H1 (cell line): ENCODE results near the gene ARHGEF10L. TPM values are rescaled to one million over a fixed set of nuclear protein-coding genes. Genes with fewer than 3 reads are reported as not detected.

Experiments
- CTCF ChIA-PET: fragments of 300-600 bp; sonication (Branson Sonifier 250); formaldehyde crosslinking; loops from one replicate; lab custom pipeline; 2021; ENCODE audit not compliant: partially characterized antibody; lab: Charles Lee
- POLR2A ChIA-PET: fragments of 300-600 bp; sonication (Branson Sonifier 250); formaldehyde crosslinking; loops from one replicate; lab custom pipeline; 2021; ENCODE audit warnings: inconsistent platforms; ENCODE audit not compliant: partially characterized antibody; lab: Charles Lee
- DNase-seq, 2 experiments: peaks; one replicate each; pipeline versions ENCODE4 v3.0.0 to v3.0.0-alpha.2; 2010 to 2022; ENCODE audit warnings: low spot score in 2 of 2, low read depth in 1 of 2, mixed read lengths in 1 of 2
- FAIRE-seq: peaks from 2 replicates; lab custom pipeline; 2011; peaks lifted over from hg19 to GRCh38; lab: Jason Lieb, UNC
- H2AFZ ChIP-seq: 2 replicates; pipeline ENCODE4 v1.8.1; 2012; ENCODE audit warnings: low read length, inconsistent platforms
- H2AK5ac ChIP-seq: 2 replicates; pipeline ENCODE4 v1.6.1; 2013; ENCODE audit warnings: low read depth, low read length
- H2BK120ac ChIP-seq: replicated peaks from 2 replicates; pipeline ENCODE3; 2013; ENCODE audit warnings: low read depth, low read length, inconsistent platforms
- H2BK12ac ChIP-seq: 2 replicates; pipeline ENCODE4 v1.6.1; 2013; ENCODE audit warnings: low read depth, low read length
- H2BK15ac ChIP-seq: 2 replicates; pipeline ENCODE4 v1.6.1; 2013; ENCODE audit warnings: low read length
- H2BK20ac ChIP-seq: 2 replicates; pipeline ENCODE4 v1.6.1; 2013; ENCODE audit warnings: low read length
- H2BK5ac ChIP-seq: 2 replicates; pipeline ENCODE4 v1.6.1; 2013; ENCODE audit warnings: low read depth, low read length
- H3K14ac ChIP-seq: 2 replicates; pipeline ENCODE4 v1.6.1; 2013; ENCODE audit warnings: inconsistent platforms; ENCODE audit not compliant: insufficient read length
- H3K18ac ChIP-seq: 2 replicates; pipeline ENCODE4 v1.6.1; 2013; ENCODE audit warnings: low read length; ENCODE audit errors: extremely low read depth
- H3K23ac ChIP-seq: 2 replicates; pipeline ENCODE4 v1.6.1; 2013; ENCODE audit warnings: inconsistent platforms; ENCODE audit not compliant: insufficient read length
- H3K23me2 ChIP-seq: 2 replicates; pipeline ENCODE4 v1.6.1; 2013; ENCODE audit warnings: low read depth, low read length
- H3K27ac ChIP-seq: 2 replicates; pipeline ENCODE4 v1.6.1; 2011; ENCODE audit warnings: low read depth, low read length, inconsistent platforms
- H3K27me3 ChIP-seq, 4 experiments: replicated peaks in 1 of 4; 1 replicate in 1 of 4; 2 replicates in 3 of 4; pipeline versions ENCODE4 v1.6.1 to v1.8.1; 2011 to 2013; ENCODE audit warnings: low read length in 3 of 4, mild to moderate bottlenecking in 3 of 4, inconsistent platforms in 2 of 4, mixed read lengths in 2 of 4, moderate library complexity in 1 of 4; ENCODE audit not compliant: control insufficient read depth in 3 of 4, insufficient read depth in 3 of 4; ENCODE audit errors: extremely low read depth in 1 of 4
- H3K36me3 ChIP-seq, 4 experiments: 2 replicates each; pipeline versions ENCODE4 v1.6.1 to v1.8.1; 2011 to 2013; ENCODE audit warnings: mild to moderate bottlenecking in 4 of 4, low read length in 3 of 4, moderate library complexity in 2 of 4, control low read depth in 1 of 4, inconsistent platforms in 1 of 4; ENCODE audit not compliant: insufficient read depth in 4 of 4, control insufficient read depth in 2 of 4
- H3K4ac ChIP-seq: replicated peaks from 2 replicates; pipeline ENCODE3; 2013; ENCODE audit warnings: low read length, low read depth, mixed read lengths, inconsistent platforms; ENCODE audit not compliant: insufficient read length
- H3K4me1 ChIP-seq, 4 experiments: replicated peaks in 1 of 4; 1 replicate in 1 of 4; 2 replicates in 3 of 4; pipeline versions ENCODE4 v1.6.1 to v1.8.1; 2011 to 2013; ENCODE audit warnings: low read length in 3 of 4, inconsistent platforms in 2 of 4, mixed read lengths in 1 of 4; ENCODE audit not compliant: insufficient read depth in 4 of 4, control insufficient read depth in 3 of 4
- H3K4me2 ChIP-seq, 2 experiments: 2 replicates each; pipeline versions ENCODE4 v1.6.1 to v1.8.1; 2011 to 2013; ENCODE audit warnings: low read depth in 2 of 2, low read length in 2 of 2, control low read depth in 1 of 2, inconsistent platforms in 1 of 2, mild to moderate bottlenecking in 1 of 2; ENCODE audit not compliant: insufficient read depth in 1 of 2
- H3K4me3 ChIP-seq, 4 experiments: fragments of 200-600, 300-600 bp in 1 of 4; sonication (generic), shearing (Covaris generic), sonication (Bioruptor Twin) in 1 of 4; 2 replicates each; pipeline versions ENCODE4 v1.5.1 to v1.8.1; 2011 to 2016; ENCODE audit warnings: low read length in 4 of 4, low read depth in 3 of 4, control low read depth in 2 of 4, inconsistent platforms in 2 of 4, mild to moderate bottlenecking in 2 of 4, mixed read lengths in 1 of 4, moderate library complexity in 1 of 4; ENCODE audit not compliant: insufficient read depth in 2 of 4; ENCODE audit errors: extremely low read depth in 1 of 4
- H3K56ac ChIP-seq: replicated peaks from 2 replicates; pipeline ENCODE3; 2013; ENCODE audit warnings: low read depth, mild to moderate bottlenecking, mixed read lengths, low read length, inconsistent platforms; ENCODE audit not compliant: insufficient read length
- H3K79me1 ChIP-seq: 2 replicates; pipeline ENCODE4 v1.6.1; 2013; ENCODE audit warnings: low read depth, low read length, control low read depth
- H3K79me2 ChIP-seq, 2 experiments: 2 replicates each; pipeline versions ENCODE4 v1.6.1 to v1.8.1; 2012 to 2013; ENCODE audit warnings: low read length in 2 of 2, mild to moderate bottlenecking in 2 of 2, inconsistent platforms in 1 of 2; ENCODE audit not compliant: insufficient read depth in 2 of 2, control insufficient read depth in 1 of 2
- H3K9ac ChIP-seq, 4 experiments: replicated peaks in 1 of 4; 1 replicate in 1 of 4; 2 replicates in 3 of 4; pipeline versions ENCODE4 v1.6.1 to v1.8.1; 2011 to 2013; ENCODE audit warnings: low read depth in 3 of 4, low read length in 3 of 4, control low read depth in 2 of 4, mild to moderate bottlenecking in 2 of 4, moderate library complexity in 2 of 4, inconsistent platforms in 1 of 4; ENCODE audit errors: extremely low read depth in 1 of 4
- H3K9me3 ChIP-seq, 2 experiments: 2 replicates each; pipeline versions ENCODE4 v1.6.1 to v1.8.1; 2012 to 2013; ENCODE audit warnings: mild to moderate bottlenecking in 2 of 2, moderate library complexity in 2 of 2, control low read depth in 1 of 2, inconsistent platforms in 1 of 2, low read depth in 1 of 2, low read length in 1 of 2, mixed read lengths in 1 of 2; ENCODE audit not compliant: insufficient read depth in 2 of 2
- H4K20me1 ChIP-seq, 2 experiments: replicated peaks in 1 of 2; 2 replicates each; pipeline versions ENCODE3 to v1.8.1; 2011 to 2013; ENCODE audit warnings: inconsistent platforms in 2 of 2, low read length in 2 of 2, mild to moderate bottlenecking in 1 of 2; ENCODE audit not compliant: insufficient read depth in 2 of 2, control insufficient read depth in 1 of 2
- H4K5ac ChIP-seq: 2 replicates; pipeline ENCODE4 v1.6.1; 2013; ENCODE audit warnings: low read length, low read depth, mixed read lengths, inconsistent platforms; ENCODE audit not compliant: insufficient read length
- H4K8ac ChIP-seq: 2 replicates; pipeline ENCODE4 v1.8.0; 2013; ENCODE audit warnings: mild to moderate bottlenecking, moderate library complexity, low read length, inconsistent platforms; ENCODE audit not compliant: insufficient read depth; ENCODE audit errors: extremely low read depth
- H4K91ac ChIP-seq: replicated peaks from 2 replicates; pipeline ENCODE3; 2013; ENCODE audit warnings: low read length, mixed read lengths, inconsistent platforms; ENCODE audit not compliant: insufficient read length
- CBX8 ChIP-seq: fragments of 300-800, 300-1000 bp; sonication (generic); IDR thresholded peaks from 2 replicates; pipeline ENCODE4 v1.7.1; 2016; ENCODE audit warnings: low read depth, low read length, borderline replicate concordance
- WGBS, 2 experiments: shearing (Covaris generic) in 1 of 2; methylation state at CpG; one replicate each; pipeline versions ENCODE4 v1.1.6 to v1.1.7; 2013 to 2015; ENCODE audit warnings: low lambda C conversion rate in 2 of 2, mixed read lengths in 2 of 2, inconsistent platforms in 1 of 2, low coverage in 1 of 2, missing lambda C conversion rate in 1 of 2; ENCODE audit not compliant: insufficient replicate concordance in 2 of 2, insufficient coverage in 1 of 2, insufficient read length in 1 of 2; ENCODE audit errors: extremely low coverage in 1 of 2, missing lambda C conversion rate in 1 of 2; 5-methylcytosine and 5-hydroxymethylcytosine counted together
- polyA plus RNA-seq, 7 experiments: library from polyadenylated mRNA; depleted of rRNA in 3 of 7; stranded (reverse) in 5 of 7; unstranded in 2 of 7; fragments of >200 nt in 5 of 7; fragments of 200-250 nt in 2 of 7; gene quantifications; 1 replicate in 5 of 7; 2 replicates in 1 of 7; 4 replicates in 1 of 7; pipeline versions ENCODE4 v1.2.1 to v1.2.3, GENCODE V29; 2011 to 2013; ENCODE audit warnings: missing spikeins in 2 of 7, mixed read lengths in 2 of 7
- total RNA-seq: library from RNA; stranded (reverse); fragmentation: NEBNext Ultra II Directional; extraction: Animal tissue kit (Norgen Biotek cat#: 25700); gene quantifications from 2 replicates; pipeline ENCODE4 v1.2.1, GENCODE V29; 2021

ARHGEF10L gene
- total and polyA plus RNA-seq, 2 of the 8 experiments (the other 6 are each of a cell fraction or from before 2014, with no cell fraction given) = 33.6 to 39.6 TPM

DNA sequence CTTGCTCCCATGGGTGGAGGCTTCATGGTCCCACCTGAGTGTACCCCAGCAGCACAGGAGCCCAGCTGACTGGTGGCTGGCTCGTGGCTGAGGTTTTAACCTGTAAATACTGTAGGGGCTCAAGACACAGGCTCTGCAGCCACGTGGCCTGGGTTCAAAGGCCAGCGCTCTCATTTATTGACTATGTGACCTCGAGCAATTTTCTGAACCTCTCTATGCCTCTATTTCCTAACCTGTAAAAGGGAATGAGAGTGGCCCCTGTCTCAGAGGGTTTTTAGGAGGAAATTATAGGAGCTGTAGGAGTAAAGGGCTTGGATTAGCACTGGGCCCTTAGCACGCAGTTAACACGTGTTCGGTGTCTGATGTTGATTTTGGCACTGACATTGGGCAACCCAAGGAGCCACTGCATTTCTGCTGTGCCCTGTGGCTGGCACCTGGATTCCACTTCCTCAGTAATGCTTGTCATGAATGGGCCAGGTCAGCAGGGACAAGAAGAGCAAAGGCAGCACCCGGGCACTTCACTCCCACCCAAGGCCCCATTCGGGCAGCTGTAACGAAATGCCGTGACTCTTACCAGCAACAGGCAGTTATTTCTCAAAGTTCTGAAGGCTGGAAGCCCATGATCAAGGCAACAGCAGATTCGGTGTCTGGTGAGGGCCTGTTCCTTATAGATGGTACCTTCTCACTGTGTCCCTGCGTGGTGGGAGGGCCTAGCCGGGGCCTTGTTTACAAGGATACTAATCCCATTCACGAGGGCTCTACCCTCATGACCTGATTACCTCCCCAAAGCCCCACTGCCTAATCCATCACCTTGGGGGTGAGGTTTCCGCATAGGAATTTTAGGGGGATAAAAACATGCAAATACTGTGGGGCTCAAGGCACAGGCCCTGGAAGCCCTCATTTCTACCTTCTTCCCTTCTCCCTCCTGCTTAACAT, 25.2 kb downstream of the ARHGEF10L start:
- H2BK5ac ChIP-seq = 0 out of 2 replicates have a peak overlapping the region, but pooled peaks have one; percentile 57
- H3K23me2 ChIP-seq = 0 out of 2 replicates have a peak, but pooled peaks cover 2% of the 10 kb centered on the region
- H2BK20ac ChIP-seq = peak overlapping the region; percentile 87; the same call in 1 of the 2 replicates
- H3K56ac ChIP-seq = no peak overlapping the region
- DNase-seq (no peak), FAIRE-seq (no peak)
- peak overlapping the region; percentile 54 for H3K27ac ChIP-seq
- peaks cover 7 to 17% of the 10 kb centered on the region in 2 experiments for H4K20me1 ChIP-seq
- TF ChIP-seq CBX8 = no peak
- peaks cover 44% of the 10 kb centered on the region for H3K79me1 ChIP-seq
- no peaks in the 10 kb centered on the region for H3K36me3 ChIP-seq
- H4K8ac ChIP-seq = peak overlapping the region; percentile 4; the same call in 1 of the 2 replicates
- H3K4me2 ChIP-seq = peak overlapping the region; percentile 51 to 74
- H3K9me3 ChIP-seq = no peaks in the 10 kb centered on the region
- H3K4me3 ChIP-seq = peak overlapping the region in 2 of 4 experiments; percentile 15 to 28; a peak in 3 of 8 replicates
- H3K4ac ChIP-seq = peak overlapping the region; percentile 13
- 0 out of 2 replicates have a peak overlapping the region, but pooled peaks have one; percentile 32 for H2AK5ac ChIP-seq
- CTCF ChIA-PET = interaction anchor here (0.6 to 86.2 kb wide), 5 partner anchors 7 to 229 kb away, joined by 3 to 1640 read pairs (median 9); no protein-coding TSS in a partner anchor
- H3K4me1 ChIP-seq = peaks cover 18 to 59% (median 47%) of the 10 kb centered on the region in 4 experiments
- H2BK120ac ChIP-seq = peak overlapping the region; percentile 18
- POLR2A ChIA-PET = interaction anchor here (0.8 to 4.2 kb wide), 4 partner anchors 8 to 14 kb away, joined by 3 to 16 read pairs (median 4); no protein-coding TSS in a partner anchor
- no peak overlapping the region for H3K9ac ChIP-seq
- WGBS, 2 experiments = 78% methylated on average over 16 of the region's 16 CpGs; no CpG with 5 or more reads in 1 of the 2 experiments
- H4K5ac ChIP-seq = peak overlapping the region; percentile 39
- H3K14ac ChIP-seq = no peak overlapping the region
- no peak overlapping the region for H2AFZ ChIP-seq
- peak overlapping the region; percentile 17; the same call in 1 of the 2 replicates for H3K18ac ChIP-seq
- no peak overlapping the region for H3K23ac ChIP-seq
- peak overlapping the region; percentile 65; the same call in 1 of the 2 replicates for H2BK12ac ChIP-seq
- peaks cover 0 to 96% of the 10 kb centered on the region in 2 experiments; a peak in 3 of 4 replicates for H3K79me2 ChIP-seq
- H3K27me3 ChIP-seq = no peaks in the 10 kb centered on the region
- peak overlapping the region; percentile 36 for H4K91ac ChIP-seq
- H2BK15ac ChIP-seq = no peak overlapping the region; the same call in 1 of the 2 replicates
